ENCODE results near the gene GABRG3. TPM values are rescaled to one million over a fixed set of nuclear protein-coding genes. Genes with fewer than 3 reads are reported as not detected.

Gene GABRG3
- polyA plus RNA-seq, 1 donor (not counting 4 experiments of a cell fraction or from before 2014, with no cell fraction given): not detected

- no peaks in the 10 kb centered on the region for H3K4me1 ChIP-seq (ENCODE audit: control insufficient read depth, extremely low read depth, insufficient read depth, low read length)
- DNase-seq (ENCODE audit: low read depth, low spot score) (no peak), FAIRE-seq (no peak)
- H4K20me1 ChIP-seq (ENCODE audit: control insufficient read depth, extremely low read depth, insufficient read depth, low read length): no peaks in the 10 kb centered on the region
- no peaks in the 10 kb centered on the region for H3K79me2 ChIP-seq (ENCODE audit: control insufficient read depth, insufficient read depth, low read length)
- no peak overlapping the region for H3K9ac ChIP-seq (ENCODE audit: control insufficient read depth, extremely low read depth, insufficient read depth, low read length)
- dilution Hi-C loops (cut with MboI; ENCODE audit: extremely low pct_ligation_motif_present, low sequenced_read_pairs): no loop called here
- H3K27me3 ChIP-seq (ENCODE audit: control insufficient read depth, extremely low read depth, insufficient read depth, low read length): no peaks in the 10 kb centered on the region
- no peak overlapping the region for H3K27ac ChIP-seq (ENCODE audit: control insufficient read depth, insufficient read depth, low read length)
- H3K9me1 ChIP-seq (ENCODE audit: control insufficient read depth, extremely low read depth, insufficient read depth, low read length): no peaks in the 10 kb centered on the region
- H3K9me3 ChIP-seq (ENCODE audit: control insufficient read depth, low read depth, low read length): peaks cover 4% of the 10 kb centered on the region
- no peak overlapping the region for H3K4me3 ChIP-seq (ENCODE audit: control insufficient read depth in 2 of 3, extremely low read depth in 1 of 3, insufficient read depth in 2 of 3, low read depth in 1 of 3, low read length in 3 of 3)
- TF ChIP-seq EZH2 (IDR thresholded peaks at IDR 0.05; ENCODE audit: low read length): no peak
- TF ChIP-seq, protein P1, sequence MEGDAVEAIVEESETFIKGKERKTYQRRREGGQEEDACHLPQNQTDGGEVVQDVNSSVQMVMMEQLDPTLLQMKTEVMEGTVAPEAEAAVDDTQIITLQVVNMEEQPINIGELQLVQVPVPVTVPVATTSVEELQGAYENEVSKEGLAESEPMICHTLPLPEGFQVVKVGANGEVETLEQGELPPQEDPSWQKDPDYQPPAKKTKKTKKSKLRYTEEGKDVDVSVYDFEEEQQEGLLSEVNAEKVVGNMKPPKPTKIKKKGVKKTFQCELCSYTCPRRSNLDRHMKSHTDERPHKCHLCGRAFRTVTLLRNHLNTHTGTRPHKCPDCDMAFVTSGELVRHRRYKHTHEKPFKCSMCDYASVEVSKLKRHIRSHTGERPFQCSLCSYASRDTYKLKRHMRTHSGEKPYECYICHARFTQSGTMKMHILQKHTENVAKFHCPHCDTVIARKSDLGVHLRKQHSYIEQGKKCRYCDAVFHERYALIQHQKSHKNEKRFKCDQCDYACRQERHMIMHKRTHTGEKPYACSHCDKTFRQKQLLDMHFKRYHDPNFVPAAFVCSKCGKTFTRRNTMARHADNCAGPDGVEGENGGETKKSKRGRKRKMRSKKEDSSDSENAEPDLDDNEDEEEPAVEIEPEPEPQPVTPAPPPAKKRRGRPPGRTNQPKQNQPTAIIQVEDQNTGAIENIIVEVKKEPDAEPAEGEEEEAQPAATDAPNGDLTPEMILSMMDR (optimal IDR thresholded peaks at IDR 0.05 in 1 of 3, IDR thresholded peaks at IDR 0.05 in 1 of 3, conservative IDR thresholded peaks at IDR 0.05 in 1 of 3; ENCODE audit: extremely low read depth in 1 of 3, insufficient read depth in 2 of 3, low read length in 3 of 3): no peak
- H3K36me3 ChIP-seq (ENCODE audit: control insufficient read depth in 2 of 2, extremely low read depth in 1 of 2, insufficient read depth in 2 of 2, low read length in 2 of 2): no peaks in the 10 kb centered on the region
- no peak overlapping the region for H2AFZ ChIP-seq (ENCODE audit: control insufficient read depth, low read length)
- no peak overlapping the region for H3K4me2 ChIP-seq (ENCODE audit: control insufficient read depth, extremely low read depth, insufficient read depth, low read depth, low read length)
Measured at GRCh38 chr15:27127815-27128570, 157.0 kb downstream of the GABRG3 start.

- TF ChIP-seq, protein P1 (optimal IDR thresholded peaks at IDR 0.05 in 1 of 3, IDR thresholded peaks at IDR 0.05 in 1 of 3, conservative IDR thresholded peaks at IDR 0.05 in 1 of 3; ENCODE audit: extremely low read depth in 1 of 3, insufficient read depth in 2 of 3, low read length in 3 of 3): no peak
- TF ChIP-seq EZH2 (IDR thresholded peaks at IDR 0.05; ENCODE audit: low read length): no peak
- H3K36me3 ChIP-seq (ENCODE audit: control insufficient read depth in 2 of 2, extremely low read depth in 1 of 2, insufficient read depth in 2 of 2, low read length in 2 of 2): no peaks in the 10 kb centered on the region
- no peaks in the 10 kb centered on the region for H3K79me2 ChIP-seq (ENCODE audit: control insufficient read depth, insufficient read depth, low read length)
- DNase-seq (ENCODE audit: low read depth, low spot score): no peak
- H2AFZ ChIP-seq (ENCODE audit: control insufficient read depth, low read length): no peak overlapping the region
- H3K4me1 ChIP-seq (ENCODE audit: control insufficient read depth, extremely low read depth, insufficient read depth, low read length): no peaks in the 10 kb centered on the region
- peaks cover 2% of the 10 kb centered on the region for H3K9me3 ChIP-seq (ENCODE audit: control insufficient read depth, low read depth, low read length)
- no peak overlapping the region for H3K27ac ChIP-seq (ENCODE audit: control insufficient read depth, insufficient read depth, low read length)
- no peak overlapping the region for H3K4me3 ChIP-seq (ENCODE audit: control insufficient read depth in 2 of 3, extremely low read depth in 1 of 3, insufficient read depth in 2 of 3, low read depth in 1 of 3, low read length in 3 of 3)
- no peaks in the 10 kb centered on the region for H3K9me1 ChIP-seq (ENCODE audit: control insufficient read depth, extremely low read depth, insufficient read depth, low read length)
- no peaks in the 10 kb centered on the region for H4K20me1 ChIP-seq (ENCODE audit: control insufficient read depth, extremely low read depth, insufficient read depth, low read length)
- H3K4me2 ChIP-seq (ENCODE audit: control insufficient read depth, extremely low read depth, insufficient read depth, low read depth, low read length): no peak overlapping the region
- FAIRE-seq: no peak
- no peaks in the 10 kb centered on the region for H3K27me3 ChIP-seq (ENCODE audit: control insufficient read depth, extremely low read depth, insufficient read depth, low read length)
- H3K9ac ChIP-seq (ENCODE audit: control insufficient read depth, extremely low read depth, insufficient read depth, low read length): no peak overlapping the region
- dilution Hi-C loops (cut with MboI; ENCODE audit: extremely low pct_ligation_motif_present, low sequenced_read_pairs): no loop called here
Measured at GRCh38 chr15:27133249-27133648, 162.3 kb downstream of the GABRG3 start.
